Prostate gland (tissue), 2 donors: ENCODE measurements around the gene TRIM50.

ENCODE experiments used
- POLR2AphosphoS5 ChIP-seq: sonication (generic); formaldehyde crosslinking; IDR thresholded peaks from one replicate; pipeline ENCODE4 v1.6.1; 2017; ENCODE audit warnings: antibody characterized with exemption
- TF ChIP-seq, protein P1 (sequence below), 4 experiments: fragments of 200-600 bp in 2 of 4; fragments of 450-650 bp in 2 of 4; sonication (generic) in 2 of 4; IDR thresholded peaks; 1 replicate in 3 of 4; 2 replicates in 1 of 4; pipeline ENCODE4 v1.5.1; 2016 to 2019; ENCODE audit warnings: antibody characterized with exemption in 4 of 4, mild to moderate bottlenecking in 2 of 4, moderate library complexity in 2 of 4

DNA sequence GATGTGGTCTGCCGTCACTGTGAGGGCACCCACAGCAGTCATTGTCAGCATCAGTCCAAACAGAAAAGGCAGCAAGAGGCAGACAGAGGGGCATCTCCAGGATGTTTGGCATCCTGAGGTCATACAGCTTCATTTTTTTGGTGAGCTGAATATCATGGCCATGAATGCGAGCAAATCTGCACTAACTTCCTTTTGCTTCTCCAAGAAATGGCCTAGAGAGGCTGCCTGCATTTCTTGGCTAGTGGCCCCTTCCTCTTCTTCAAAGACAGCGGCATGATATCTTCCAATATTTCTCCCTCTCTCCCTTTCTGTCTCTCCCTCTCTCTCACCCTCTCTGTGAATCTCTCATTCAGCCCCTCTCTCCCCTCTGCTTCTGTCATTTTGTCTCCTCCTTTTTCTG is 24.9 kb upstream of the TRIM50 start:
- TF ChIP-seq, protein P1, sequence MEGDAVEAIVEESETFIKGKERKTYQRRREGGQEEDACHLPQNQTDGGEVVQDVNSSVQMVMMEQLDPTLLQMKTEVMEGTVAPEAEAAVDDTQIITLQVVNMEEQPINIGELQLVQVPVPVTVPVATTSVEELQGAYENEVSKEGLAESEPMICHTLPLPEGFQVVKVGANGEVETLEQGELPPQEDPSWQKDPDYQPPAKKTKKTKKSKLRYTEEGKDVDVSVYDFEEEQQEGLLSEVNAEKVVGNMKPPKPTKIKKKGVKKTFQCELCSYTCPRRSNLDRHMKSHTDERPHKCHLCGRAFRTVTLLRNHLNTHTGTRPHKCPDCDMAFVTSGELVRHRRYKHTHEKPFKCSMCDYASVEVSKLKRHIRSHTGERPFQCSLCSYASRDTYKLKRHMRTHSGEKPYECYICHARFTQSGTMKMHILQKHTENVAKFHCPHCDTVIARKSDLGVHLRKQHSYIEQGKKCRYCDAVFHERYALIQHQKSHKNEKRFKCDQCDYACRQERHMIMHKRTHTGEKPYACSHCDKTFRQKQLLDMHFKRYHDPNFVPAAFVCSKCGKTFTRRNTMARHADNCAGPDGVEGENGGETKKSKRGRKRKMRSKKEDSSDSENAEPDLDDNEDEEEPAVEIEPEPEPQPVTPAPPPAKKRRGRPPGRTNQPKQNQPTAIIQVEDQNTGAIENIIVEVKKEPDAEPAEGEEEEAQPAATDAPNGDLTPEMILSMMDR (IDR thresholded peaks at IDR 0.05), result no peak
- no peak for TF ChIP-seq POLR2AphosphoS5
